BE2C (cell line): ENCODE results near the gene NXPH4.

Experiments
- DNase-seq: peaks from one replicate; pipeline ENCODE4 v3.0.0-alpha.2; 2020
- H3K27me3 ChIP-seq: fragments of 250-450 bp; sonication (Bioruptor Pico); 2 replicates; pipeline ENCODE4 v1.5.1; 2020; ENCODE audit warnings: mild to moderate bottlenecking
- H3K36me3 ChIP-seq: fragments of 250-450 bp; sonication (Bioruptor Pico); 2 replicates; pipeline ENCODE4 v1.5.1; 2020; ENCODE audit warnings: mild to moderate bottlenecking
- H3K4me1 ChIP-seq: fragments of 250-450 bp; sonication (Bioruptor Pico); 2 replicates; pipeline ENCODE4 v1.5.1; 2020
- H3K4me3 ChIP-seq: 2 replicates; pipeline ENCODE4 v1.5.1; 2011; ENCODE audit warnings: low read depth, low read length
- H3K9me3 ChIP-seq: fragments of 250-450 bp; sonication (Bioruptor Pico); 2 replicates; pipeline ENCODE4 v1.5.1; 2020
- TF ChIP-seq, protein P1 (sequence below): IDR thresholded peaks from 2 replicates; pipeline ENCODE4 v1.5.1; 2012; ENCODE audit warnings: mild to moderate bottlenecking, low read depth, low read length

NXPH4 gene

GRCh38 chr12:57272337-57273151, 56.0 kb downstream of the NXPH4 start:
- DNase-seq = peak; percentile 71
- TF ChIP-seq, protein P1, sequence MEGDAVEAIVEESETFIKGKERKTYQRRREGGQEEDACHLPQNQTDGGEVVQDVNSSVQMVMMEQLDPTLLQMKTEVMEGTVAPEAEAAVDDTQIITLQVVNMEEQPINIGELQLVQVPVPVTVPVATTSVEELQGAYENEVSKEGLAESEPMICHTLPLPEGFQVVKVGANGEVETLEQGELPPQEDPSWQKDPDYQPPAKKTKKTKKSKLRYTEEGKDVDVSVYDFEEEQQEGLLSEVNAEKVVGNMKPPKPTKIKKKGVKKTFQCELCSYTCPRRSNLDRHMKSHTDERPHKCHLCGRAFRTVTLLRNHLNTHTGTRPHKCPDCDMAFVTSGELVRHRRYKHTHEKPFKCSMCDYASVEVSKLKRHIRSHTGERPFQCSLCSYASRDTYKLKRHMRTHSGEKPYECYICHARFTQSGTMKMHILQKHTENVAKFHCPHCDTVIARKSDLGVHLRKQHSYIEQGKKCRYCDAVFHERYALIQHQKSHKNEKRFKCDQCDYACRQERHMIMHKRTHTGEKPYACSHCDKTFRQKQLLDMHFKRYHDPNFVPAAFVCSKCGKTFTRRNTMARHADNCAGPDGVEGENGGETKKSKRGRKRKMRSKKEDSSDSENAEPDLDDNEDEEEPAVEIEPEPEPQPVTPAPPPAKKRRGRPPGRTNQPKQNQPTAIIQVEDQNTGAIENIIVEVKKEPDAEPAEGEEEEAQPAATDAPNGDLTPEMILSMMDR = no peak

GRCh38 chr12:57273516-57273915, 56.9 kb downstream of the NXPH4 start:
- no peaks in the 10 kb centered on the region for H3K27me3 ChIP-seq
- TF ChIP-seq, protein P1 = no peak
- H3K36me3 ChIP-seq = no peaks in the 10 kb centered on the region; the same call in 1 of the 2 replicates
- no peaks in the 10 kb centered on the region for H3K9me3 ChIP-seq
- no peak for DNase-seq
- peaks cover 20% of the 10 kb centered on the region for H3K4me1 ChIP-seq
- no peak overlapping the region for H3K4me3 ChIP-seq

More at GRCh38 chr12:57272337-57273151, 56.0 kb downstream of the NXPH4 start:
- Histone ChIP-seq H3K9me3 (no peaks in the 10 kb centered on the region), H3K36me3 (peaks cover 3% of the 10 kb centered on the region; the same call in 1 of the 2 replicates), H3K4me3 (peak overlapping the region; percentile 4; the same call in 1 of the 2 replicates), H3K4me1 (peaks cover 20% of the 10 kb centered on the region), H3K27me3 (no peaks in the 10 kb centered on the region)
